ENCODE measurements around the gene CD81. TPM values are rescaled to one million over a fixed set of nuclear protein-coding genes. Genes with fewer than 3 reads are reported as not detected.

Gene CD81
- total and polyA plus RNA-seq, 10 of the 15 experiments (the other 5 are each of a cell fraction or from before 2014, with no cell fraction given): 2.0 to 145 (median 57.2) TPM

- intact Hi-C loops (cut with micrococcal nuclease; ENCODE audit: unreplicated experiment): no loop called here
- 31% methylated on average over 15 of the region's 15 CpGs for WGBS (ENCODE audit: insufficient coverage, insufficient replicate concordance, low lambda C conversion rate, missing lambda C conversion rate)
- Histone ChIP-seq H3K9me3 (replicated peaks; ENCODE audit: control insufficient read depth, insufficient read depth, low read length) (no peaks in the 10 kb centered on the region; the same call in 2 of the 3 replicates), H4K20me1 (ENCODE audit: control insufficient read depth, insufficient read depth) (no peaks in the 10 kb centered on the region), H3K4me1 (ENCODE audit: control insufficient read depth, insufficient read depth, low read length) (no peaks in the 10 kb centered on the region), H3K36me3 (ENCODE audit: control insufficient read depth in 2 of 2, insufficient read depth in 2 of 2, low read length in 1 of 2) (no peaks in the 10 kb centered on the region), H3K4me3 (no peak overlapping the region), H3K27me3 (replicated peaks in 1 of 2; ENCODE audit: control insufficient read depth in 2 of 2, insufficient read depth in 2 of 2, low read length in 1 of 2) (no peaks in the 10 kb centered on the region), H3K79me2 (ENCODE audit: control insufficient read depth, insufficient read depth, low read length) (no peaks in the 10 kb centered on the region), H2AFZ (ENCODE audit: control insufficient read depth, low read depth, low read length) (no peak overlapping the region), H3K4me2 (ENCODE audit: control insufficient read depth, insufficient read depth) (no peak overlapping the region), H3K9ac (ENCODE audit: control insufficient read depth, insufficient read depth, low read length) (no peak overlapping the region), H3K27ac (ENCODE audit: control insufficient read depth, insufficient read depth) (no peak overlapping the region)
- no peak for DNase-seq (ENCODE audit: low read depth, low spot score)
- FAIRE-seq: no peak
- in situ Hi-C loops (cut with MboI): no loop called here
- ChIA-PET SMC1A (ENCODE audit: uncharacterized antibody, unreplicated experiment) (no interaction called here), CTCF (interaction anchor here (1.5 kb wide), 2 partner anchors 12 to 99 kb away, joined by 3 to 5 read pairs; no protein-coding TSS in a partner anchor), RAD21 (ENCODE audit: unreplicated experiment) (no interaction called here), POLR2A (no interaction called here)
- BruUV-seq (replicated peaks): no TSS peak
- no peak for ATAC-seq
- TF ChIP-seq ETV6 (conservative IDR thresholded peaks at IDR 0.05 in 1 of 2, IDR thresholded peaks at IDR 0.05 in 1 of 2; ENCODE audit: borderline replicate concordance in 1 of 2, low read depth in 1 of 2): no peak
- TF ChIP-seq ZNF592 (IDR thresholded peaks at IDR 0.05): no peak
- TF ChIP-seq ELK1 (IDR thresholded peaks at IDR 0.05; ENCODE audit: low read depth, low read length): no peak
- no peak for TF ChIP-seq NKRF (conservative IDR thresholded peaks at IDR 0.05)
- no peak for TF ChIP-seq IRF3 (IDR thresholded peaks at IDR 0.05)
- TF ChIP-seq CBX5 (IDR thresholded peaks at IDR 0.05; ENCODE audit: low read depth): no peak
- no peak for TF ChIP-seq RELA (IDR thresholded peaks at IDR 0.05; ENCODE audit: borderline replicate concordance, partially characterized antibody)
- TF ChIP-seq USF2 (IDR thresholded peaks at IDR 0.05; ENCODE audit: borderline replicate concordance, low read depth, low read length): no peak
- no peak for TF ChIP-seq SREBF2 (IDR thresholded peaks at IDR 0.05; ENCODE audit: low read length)
- TF ChIP-seq BMI1 (IDR thresholded peaks at IDR 0.05; ENCODE audit: borderline replicate concordance): no peak
- TF ChIP-seq SPI1 (IDR thresholded peaks at IDR 0.05; ENCODE audit: borderline replicate concordance, insufficient read depth, low read depth, low read length): no peak
Observed at GRCh38 chr11:2432171-2432621, 55.1 kb downstream of the CD81 start.

All from GM12878 (cell line).